ENCODE measurements around the gene COL18A1.

COL18A1 gene

DNA sequence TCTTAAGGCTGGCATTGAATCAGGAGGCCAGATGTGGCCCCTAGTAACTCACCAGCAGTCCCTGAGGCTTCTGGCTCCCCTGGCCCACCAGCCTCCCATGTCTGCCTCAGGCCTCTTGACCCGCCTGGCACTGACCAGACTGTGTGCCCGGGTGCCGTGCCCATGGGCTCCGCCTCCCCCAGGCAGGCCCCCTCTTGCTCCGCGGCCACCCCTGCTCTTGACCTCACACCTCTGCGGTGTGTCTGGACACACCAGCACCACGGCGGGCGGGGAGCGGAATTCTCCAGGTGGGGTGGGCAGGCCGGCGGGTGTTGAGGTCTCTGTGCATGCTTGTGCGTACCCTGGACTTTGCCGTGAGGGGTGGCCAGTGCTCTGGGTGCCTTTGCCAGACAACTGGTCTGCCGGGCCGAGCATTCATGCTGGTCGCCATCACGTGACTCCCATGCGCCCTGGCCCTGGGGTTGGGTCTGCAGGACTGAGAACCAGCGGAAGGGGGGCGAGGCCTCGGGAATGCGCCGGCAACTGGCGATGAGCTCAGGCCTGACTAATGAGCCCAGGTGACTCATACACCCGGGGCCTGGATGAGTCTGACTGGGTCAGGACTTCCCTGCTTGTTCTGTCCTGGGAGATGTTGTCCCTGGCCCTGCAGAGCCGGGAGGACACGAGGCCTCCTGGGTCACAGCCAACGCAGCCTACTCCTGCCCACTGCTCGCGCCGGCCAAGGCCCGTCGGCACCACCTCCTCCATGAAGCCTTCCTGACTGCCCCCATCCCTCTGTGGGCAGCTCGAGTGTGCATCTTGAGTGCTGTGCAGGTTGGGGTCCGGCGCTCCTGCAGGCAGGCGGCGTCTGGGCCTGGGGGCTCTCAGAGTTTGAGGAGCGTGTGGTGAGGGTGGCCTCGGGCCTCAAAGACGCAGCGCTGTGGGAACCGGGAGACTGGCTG lies 22.6 kb downstream of the COL18A1 start:
- ChIA-PET CTCF (interaction anchor here (0.6 kb wide), 1 partner anchor 140 kb away, joined by 3 read pairs; the partner anchor contains the start of gene POFUT2), POLR2A (ENCODE audit: low non-redundant PET) (no interaction called here)
- H3K27ac ChIP-seq, result peak overlapping the region; percentile 81
- DNase-seq (ENCODE audit: low spot score), result peak; percentile 95
- TF ChIP-seq, protein P1, sequence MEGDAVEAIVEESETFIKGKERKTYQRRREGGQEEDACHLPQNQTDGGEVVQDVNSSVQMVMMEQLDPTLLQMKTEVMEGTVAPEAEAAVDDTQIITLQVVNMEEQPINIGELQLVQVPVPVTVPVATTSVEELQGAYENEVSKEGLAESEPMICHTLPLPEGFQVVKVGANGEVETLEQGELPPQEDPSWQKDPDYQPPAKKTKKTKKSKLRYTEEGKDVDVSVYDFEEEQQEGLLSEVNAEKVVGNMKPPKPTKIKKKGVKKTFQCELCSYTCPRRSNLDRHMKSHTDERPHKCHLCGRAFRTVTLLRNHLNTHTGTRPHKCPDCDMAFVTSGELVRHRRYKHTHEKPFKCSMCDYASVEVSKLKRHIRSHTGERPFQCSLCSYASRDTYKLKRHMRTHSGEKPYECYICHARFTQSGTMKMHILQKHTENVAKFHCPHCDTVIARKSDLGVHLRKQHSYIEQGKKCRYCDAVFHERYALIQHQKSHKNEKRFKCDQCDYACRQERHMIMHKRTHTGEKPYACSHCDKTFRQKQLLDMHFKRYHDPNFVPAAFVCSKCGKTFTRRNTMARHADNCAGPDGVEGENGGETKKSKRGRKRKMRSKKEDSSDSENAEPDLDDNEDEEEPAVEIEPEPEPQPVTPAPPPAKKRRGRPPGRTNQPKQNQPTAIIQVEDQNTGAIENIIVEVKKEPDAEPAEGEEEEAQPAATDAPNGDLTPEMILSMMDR (conservative IDR thresholded peaks at IDR 0.05; ENCODE audit: low read depth), result no peak

DNA sequence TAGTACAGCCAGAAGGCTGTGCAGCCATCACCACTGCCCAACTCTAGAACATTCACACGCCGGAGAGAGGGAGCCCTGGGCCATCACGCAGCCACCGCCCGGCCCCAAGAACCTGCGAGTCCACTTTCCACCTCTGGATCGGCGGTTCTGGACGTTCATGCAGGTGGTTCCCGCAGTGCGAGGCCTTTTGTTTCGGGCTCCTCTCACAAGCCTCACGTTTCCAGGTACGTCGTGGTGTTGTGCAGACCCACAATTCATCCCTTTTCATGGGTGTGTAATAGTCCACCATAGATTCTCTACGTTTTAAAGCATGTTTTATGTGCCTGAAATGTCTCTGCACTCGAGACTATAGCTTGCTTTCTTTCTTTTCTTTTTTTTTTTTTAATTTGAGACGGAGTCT lies 23.6 kb downstream of the COL18A1 start:
- H3K27ac ChIP-seq, result peak overlapping the region; percentile 81
- no peak for DNase-seq (ENCODE audit: low spot score)
- POLR2A ChIA-PET (ENCODE audit: low non-redundant PET), result interaction anchor here (0.7 kb wide), 1 partner anchor 21 kb away, joined by 4 read pairs; no protein-coding TSS in a partner anchor
- CTCF ChIA-PET, result interaction anchor here (0.7 kb wide), 2 partner anchors 55 to 136 kb away, joined by 3 to 5 read pairs; no protein-coding TSS in a partner anchor
- TF ChIP-seq, protein P1 (conservative IDR thresholded peaks at IDR 0.05; ENCODE audit: low read depth), result no peak

DNA sequence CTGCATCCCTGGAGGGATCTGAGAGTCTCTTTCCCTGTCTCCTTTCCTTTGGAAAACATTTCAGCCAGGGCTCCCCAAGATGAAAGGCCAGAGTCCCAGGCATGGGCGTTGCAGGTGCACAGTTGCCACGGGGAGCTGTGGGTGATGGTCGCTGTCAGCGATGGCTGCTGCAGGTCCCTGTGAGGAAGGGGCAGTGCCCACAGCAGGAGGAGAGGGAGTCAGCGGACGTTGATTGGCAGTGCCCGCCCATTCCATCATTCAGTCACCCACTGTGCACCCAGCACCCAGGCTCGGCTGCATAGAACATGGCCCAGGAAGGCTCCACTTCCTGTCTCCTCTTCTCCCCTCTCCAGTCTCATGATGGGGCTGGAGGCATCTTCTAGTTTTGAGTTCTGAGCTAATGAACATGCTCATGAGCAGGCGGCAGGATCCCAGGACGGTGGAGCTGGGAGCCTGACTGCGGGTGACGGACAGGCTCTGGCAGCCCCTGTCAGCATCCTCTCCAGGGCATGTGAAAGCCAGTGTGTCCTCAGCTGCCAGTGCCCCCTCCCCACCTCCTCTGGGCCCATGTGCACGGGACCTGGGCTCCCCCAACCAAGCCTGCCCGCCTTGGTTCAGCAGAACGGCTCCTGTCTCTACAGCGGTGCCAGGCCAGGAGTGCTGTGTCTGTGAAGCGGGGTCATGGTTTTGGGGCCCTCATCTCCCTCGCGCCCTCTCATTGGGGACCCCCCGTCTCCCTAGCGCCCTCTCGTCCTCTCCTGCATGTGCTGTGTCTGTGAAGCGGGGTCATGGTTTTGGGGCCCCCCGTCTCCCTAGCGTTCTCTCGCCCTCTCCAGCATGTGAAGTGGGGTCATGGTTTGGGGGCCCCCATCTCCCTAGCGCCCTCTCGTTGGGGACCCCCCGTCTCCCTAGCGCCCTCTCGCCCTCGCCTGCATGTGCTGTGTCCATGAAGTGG lies 24.5 kb downstream of the COL18A1 start:
- DNase-seq (ENCODE audit: low spot score), result no peak
- ChIA-PET POLR2A (ENCODE audit: low non-redundant PET) (interaction anchor here (0.7 kb wide), 1 partner anchor 22 kb away, joined by 4 read pairs; no protein-coding TSS in a partner anchor), CTCF (interaction anchor here (0.7 kb wide), 1 partner anchor 56 kb away, joined by 5 read pairs; no protein-coding TSS in a partner anchor)
- no peak overlapping the region for H3K27ac ChIP-seq
- TF ChIP-seq, protein P1 (conservative IDR thresholded peaks at IDR 0.05; ENCODE audit: low read depth), result no peak

DNA sequence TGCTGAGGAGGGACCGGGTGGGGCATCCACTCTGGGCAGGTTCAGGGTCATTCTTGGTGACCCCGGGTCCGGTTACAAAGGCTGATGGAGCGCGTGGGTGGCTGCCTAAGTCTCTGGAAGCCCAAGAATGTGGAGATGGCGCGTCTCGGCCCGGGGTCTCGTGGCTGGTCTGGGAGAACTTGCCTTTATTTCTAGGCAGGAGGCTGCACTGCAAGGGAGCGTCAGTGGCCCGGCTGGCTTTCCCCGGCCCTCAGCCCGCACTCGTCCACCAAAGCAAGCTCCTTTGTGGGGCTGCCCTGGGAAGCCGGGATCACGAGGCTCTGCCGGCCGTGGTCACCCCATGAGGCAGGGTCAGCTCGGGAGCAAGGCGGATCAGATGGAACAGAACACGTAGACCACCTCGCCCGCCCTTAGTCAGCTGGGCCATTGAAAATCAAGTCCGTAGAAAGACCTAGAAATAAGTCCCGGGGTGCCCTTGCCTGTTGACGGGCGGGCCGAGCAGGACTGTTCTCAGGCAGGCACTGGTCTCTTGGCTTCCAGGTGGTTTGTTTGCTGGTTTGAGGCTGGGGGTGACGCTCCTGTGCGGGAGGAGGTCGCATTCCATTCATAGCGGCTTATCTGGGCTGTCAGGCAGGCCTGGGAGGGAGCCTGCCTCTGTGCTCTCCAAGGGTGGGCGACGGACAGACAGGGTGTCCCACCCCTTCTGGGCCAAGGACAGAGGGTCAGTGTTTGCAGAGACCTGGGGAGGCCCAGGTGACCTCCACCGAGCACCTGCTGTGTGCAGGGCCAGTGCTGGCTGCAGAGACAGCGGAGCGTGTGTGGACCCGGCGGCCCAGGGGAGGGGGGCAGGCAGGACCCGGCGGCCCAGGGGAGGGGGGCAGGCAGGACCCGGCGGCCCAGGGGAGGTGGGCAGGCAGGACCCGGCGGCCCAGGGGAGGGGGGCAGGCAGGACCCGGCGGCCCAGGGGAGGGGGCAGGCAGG lies 25.8 kb downstream of the COL18A1 start:
- CTCF ChIA-PET, result no interaction called here

DNA sequence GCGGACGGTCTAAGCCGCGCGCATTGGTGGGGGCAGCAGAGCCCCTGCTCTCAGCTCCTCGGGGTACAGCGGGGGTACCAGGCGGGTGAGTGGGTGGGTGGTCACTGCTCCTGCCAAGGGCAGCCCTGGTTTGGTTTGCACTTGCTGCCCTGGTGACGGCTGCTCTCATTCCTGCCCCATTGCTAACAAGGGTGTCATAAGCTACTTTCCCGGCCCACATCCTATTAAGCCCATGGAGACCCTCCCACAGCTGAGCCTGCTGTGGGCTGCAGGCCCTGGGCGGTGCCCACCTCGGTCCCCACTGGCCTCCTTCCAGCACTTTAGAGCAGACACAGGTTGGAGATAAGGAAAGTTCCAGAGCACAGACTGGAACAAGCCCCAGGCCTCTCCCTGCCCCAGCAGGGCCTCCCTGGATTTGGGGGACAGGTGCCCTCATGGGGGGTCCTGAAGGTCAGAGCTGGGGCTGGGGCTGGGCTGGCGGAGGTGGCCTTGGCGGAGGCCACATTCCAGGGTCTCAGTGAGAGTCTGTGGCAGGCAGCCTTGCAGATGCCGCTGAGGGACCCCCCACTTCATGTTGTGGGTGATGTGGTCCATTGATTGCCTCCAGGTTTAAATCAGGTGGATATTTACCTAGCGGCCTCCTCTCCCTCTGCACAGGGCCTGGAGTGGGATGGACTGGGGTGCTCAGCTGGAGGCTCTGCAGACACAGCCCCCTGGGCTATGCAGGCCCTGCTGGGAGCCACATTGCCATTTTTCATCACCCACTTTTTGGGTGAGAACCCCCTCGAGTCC lies 27.0 kb downstream of the COL18A1 start:
- ChIA-PET POLR2A (ENCODE audit: low non-redundant PET) (no interaction called here), CTCF (interaction anchor here (0.5 kb wide), 1 partner anchor 141 kb away, joined by 3 read pairs; no protein-coding TSS in a partner anchor)
- TF ChIP-seq, protein P1 (conservative IDR thresholded peaks at IDR 0.05; ENCODE audit: low read depth), result no peak
- peak overlapping the region; percentile 15; the same call in 1 of the 2 replicates for H3K27ac ChIP-seq
- DNase-seq (ENCODE audit: low spot score), result no peak

More for the DNA sequence above, 25.8 kb downstream of the COL18A1 start:
- POLR2A ChIA-PET (ENCODE audit: low non-redundant PET), result no interaction called here
- no peak for DNase-seq (ENCODE audit: low spot score)
- no peak overlapping the region for H3K27ac ChIP-seq
- TF ChIP-seq, protein P1 (conservative IDR thresholded peaks at IDR 0.05; ENCODE audit: low read depth), result no peak

Measured in RWPE1 (cell line).